CD4-positive, alpha-beta T cell treated with Interleukin-4 for 4 hours (primary cell): ENCODE results near the gene FAM236A.
"Not testable (repeated sequence)": the region's sequence is repeated elsewhere in the genome, so short reads cannot be mapped to it uniquely, and the experiment has no call there.

Experiments
- DNase-seq: peaks from one replicate; pipeline ENCODE4 v3.0.0-alpha.2; 2020

Gene FAM236A

DNA sequence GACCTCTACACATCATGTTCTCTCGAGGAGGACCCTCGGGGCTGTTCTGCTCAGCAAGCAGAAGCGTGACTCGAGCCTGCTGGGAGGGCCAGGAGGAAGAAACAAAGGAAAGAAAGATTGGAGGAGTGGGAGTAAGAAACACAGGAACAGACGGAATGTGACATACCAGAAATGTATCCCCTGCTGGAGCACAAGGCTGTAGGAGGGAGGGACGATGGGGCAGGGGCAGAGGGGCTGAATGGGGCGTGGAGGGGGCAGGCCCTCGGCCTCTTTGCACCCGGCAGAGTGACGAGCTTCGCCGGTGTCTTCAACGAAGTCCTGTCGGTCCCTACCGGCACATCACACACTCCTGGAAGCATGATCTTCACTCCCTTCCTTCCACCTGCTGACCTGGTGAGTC lies at the start of gene FAM236A:
Gene FAM236A (plus strand): TSS at position 301 of the 400 bp plus-strand sequence. CDS start 57 bp downstream, at position 358.
- DNase-seq = not testable (repeated sequence)

DNA sequence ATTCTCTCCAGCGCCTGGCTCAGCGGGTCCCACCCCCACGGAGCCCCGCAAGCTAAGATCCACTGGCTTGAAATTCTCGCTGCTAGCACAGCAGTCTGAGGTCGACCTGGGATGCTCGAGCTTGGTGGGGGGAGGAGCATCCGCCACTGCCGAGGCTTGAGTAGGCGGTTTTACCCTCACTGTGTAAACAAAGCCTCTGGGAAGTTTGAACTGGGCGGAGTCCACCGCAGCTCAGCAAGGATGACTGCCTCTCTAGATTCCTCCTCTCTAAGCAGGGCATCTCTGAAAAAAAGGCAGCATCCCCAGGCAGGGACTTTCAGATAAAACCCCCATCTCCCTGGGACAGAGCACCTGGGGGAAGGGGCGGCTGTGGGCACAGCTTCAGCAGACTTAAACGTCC lies 48.3 kb upstream of the FAM236A start:
- not testable (repeated sequence) for DNase-seq

DNA sequence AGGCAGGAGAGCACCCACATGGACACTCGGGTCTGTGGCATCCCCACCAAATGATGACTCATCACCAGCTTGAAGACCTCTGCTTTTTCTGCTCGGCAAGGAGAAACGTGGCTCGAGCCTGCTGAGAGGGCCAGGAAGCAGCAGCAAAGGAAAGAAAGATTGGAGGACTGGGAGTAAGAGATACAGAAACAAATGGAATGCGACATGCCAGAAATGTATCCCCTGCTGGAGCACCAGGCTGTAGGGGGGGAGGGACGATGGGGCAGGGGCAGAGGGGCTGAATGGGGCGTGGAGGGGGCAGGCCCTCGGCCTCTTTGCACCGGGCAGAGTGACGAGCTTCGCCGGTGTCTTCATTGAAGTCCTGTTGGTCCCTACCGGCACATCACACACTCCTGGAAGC lies 25.7 kb upstream of the FAM236A start, which contains the start of gene FAM236C:
Gene FAM236C (plus strand): TSS at position 301 of the 400 bp plus-strand sequence. CDS start 100 bp downstream, outside the sequence.
- DNase-seq = not testable (repeated sequence)

DNA sequence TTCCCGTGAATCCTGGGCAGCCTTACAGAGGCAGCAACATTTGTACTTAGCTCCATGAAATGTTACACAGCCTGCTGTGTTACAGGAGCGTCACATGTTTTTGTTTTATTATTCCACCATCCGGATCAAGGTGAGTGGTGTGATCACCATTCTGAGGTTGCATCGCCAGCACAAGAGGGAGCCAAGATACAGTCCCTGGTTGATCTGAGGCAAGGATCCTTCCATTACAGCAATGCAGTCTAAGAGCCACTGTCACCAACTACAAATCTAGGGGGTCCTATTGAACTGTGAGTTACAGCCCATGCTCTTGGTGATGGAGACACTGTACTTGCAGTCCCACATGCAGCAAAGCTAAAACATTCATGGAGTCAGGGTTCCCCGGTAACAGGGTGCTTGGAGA lies 21.9 kb upstream of the FAM236A start:
- DNase-seq = not testable (repeated sequence)

DNA sequence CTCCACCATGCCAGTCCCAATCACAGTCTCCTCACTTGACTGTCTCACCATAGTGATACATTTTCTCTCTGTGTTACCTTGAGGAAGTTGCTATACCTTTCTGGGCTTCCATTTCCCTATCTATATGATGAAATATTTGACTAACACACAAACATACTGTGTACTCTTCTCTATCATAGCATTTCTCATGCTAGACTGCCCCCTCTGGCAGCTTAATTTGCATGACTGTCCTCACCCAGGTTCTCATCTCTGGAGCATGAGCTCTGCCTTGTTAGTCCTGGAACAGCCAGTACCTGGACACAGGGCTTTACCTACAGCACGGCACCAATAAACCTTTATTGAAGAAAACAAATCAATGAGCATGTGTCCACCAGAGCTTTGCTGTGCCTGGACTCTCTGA lies 5.7 kb upstream of the FAM236A start:
- DNase-seq = not testable (repeated sequence)

DNA sequence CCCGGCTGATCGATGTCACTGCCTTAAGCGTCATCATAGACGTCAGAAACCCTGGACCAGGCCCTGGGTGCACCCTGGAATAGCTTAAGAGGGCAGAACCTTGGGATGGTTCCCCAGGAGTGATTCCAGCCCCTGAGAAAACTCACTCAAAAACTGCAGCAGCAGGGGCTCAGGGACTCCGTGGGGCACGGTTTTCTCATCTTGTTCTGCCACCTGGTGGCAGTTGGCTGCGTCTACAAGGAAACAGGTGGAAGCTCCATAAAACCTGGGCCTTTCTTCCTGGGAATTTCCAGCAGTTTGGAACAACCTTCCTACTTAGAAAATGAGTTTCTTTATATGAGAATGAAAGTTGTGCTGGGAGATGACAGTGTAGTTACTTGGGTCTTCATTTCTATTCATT lies 1.6 kb upstream of the FAM236A start:
- not testable (repeated sequence) for DNase-seq

DNA sequence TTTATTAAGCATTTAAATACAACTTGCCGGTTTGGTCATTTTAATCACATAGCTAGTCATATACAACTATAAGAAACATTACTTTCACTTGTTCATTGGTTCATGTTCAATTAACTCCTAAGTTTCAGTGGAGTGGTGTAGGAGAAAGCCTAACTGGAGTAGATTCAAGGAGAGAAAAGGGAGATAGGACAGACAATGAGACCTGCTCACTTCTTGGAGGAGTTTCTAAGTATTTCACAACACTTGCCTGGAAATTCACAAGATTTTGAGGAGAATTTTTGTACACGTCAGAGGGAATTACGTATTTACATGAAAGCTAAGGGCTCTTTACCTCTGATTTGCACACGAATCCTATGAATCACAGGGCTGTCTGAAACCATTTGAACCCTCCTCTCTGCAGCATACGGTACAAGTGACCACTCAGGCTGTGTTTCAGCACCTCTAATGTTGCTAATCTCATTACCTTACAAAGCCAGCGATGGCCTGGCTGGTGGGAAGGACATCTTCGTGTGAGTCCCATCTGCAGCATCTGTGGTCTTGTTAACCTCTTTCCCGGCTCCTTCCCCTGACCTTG lies 1.0 kb upstream of the FAM236A start:
- DNase-seq = not testable (repeated sequence)

DNA sequence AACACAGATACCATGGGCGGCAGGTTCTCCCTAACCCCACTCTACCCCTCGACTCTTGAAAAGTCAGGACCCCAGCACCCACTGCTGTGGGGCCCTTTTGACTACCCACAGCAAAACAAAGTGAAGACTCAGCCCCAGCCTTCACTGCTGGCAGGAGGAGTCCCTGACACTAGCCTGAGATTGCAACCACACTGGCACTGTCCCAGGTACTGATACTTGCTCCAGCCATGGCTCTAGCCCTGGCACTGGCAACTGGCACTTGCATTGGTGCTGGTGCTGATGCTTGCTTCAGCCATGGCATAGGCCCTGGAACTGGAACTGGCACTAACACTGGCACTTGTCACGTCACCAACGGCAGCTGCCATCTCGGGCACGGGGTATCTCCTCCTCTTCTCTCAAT lies 4.3 kb downstream of the FAM236A start:
- DNase-seq = not testable (repeated sequence)

DNA sequence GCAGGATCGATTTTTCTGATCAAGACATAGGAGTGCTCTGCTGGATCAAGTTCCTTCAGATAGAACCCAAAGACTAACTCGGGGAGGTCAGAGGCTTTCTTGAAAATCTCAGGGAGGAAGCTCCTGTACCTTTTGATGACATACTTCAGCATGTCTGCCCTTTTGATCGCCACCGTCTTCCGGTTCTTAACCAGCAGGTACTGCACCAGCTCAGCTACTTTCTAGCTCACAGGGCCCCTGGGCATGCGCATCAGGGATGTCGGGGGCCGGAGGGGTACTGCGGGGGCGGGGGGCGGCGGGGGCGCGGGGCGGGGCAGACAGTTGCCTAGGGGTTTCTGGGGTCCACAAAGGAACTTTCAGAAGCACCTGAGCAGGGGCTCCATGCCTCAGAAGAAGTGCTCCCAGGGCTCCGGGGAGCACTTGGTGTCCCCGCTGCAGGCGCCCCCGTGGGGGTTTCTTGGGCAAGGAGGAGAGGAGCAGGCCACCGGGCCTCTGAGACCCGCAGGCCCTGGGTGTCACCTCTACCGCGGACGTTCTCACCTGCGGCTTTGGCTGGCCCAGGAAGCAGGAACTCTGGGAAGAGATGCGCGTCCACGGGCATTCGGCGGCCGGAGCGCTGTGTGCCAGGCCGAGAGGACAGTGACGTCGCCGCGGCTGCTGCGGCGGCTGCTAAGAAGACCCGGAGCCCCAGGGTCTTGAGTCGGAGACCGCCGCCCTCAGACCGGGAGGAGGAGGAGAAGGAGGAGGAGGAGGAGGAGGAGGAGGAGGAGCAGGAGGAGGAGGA lies 5.2 kb downstream of the FAM236A start:
- not testable (repeated sequence) for DNase-seq

DNA sequence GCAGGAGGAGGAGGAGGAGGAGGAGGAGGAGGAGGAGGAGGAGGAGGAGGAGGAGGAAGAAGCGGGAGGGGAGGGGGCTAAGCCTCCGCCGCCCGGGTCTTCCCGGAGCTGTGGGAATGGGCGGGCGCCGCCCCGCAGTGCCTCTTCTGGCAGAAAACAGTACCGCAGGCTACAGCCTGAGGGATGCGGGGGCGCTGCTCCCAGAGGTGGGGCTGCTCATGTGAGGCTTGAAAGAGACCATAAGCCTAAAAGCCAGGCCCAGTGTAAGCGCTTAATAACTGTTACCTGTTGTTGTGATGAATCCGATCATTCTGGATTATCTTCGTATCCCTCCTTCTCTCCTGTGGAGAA lies 5.8 kb downstream of the FAM236A start, which contains the start of gene DMRTC1:
Gene DMRTC1 (minus strand): TSS at position 19 of the 351 bp plus-strand sequence. CDS start 68,143 bp downstream, outside the sequence.
- not testable (repeated sequence) for DNase-seq

DNA sequence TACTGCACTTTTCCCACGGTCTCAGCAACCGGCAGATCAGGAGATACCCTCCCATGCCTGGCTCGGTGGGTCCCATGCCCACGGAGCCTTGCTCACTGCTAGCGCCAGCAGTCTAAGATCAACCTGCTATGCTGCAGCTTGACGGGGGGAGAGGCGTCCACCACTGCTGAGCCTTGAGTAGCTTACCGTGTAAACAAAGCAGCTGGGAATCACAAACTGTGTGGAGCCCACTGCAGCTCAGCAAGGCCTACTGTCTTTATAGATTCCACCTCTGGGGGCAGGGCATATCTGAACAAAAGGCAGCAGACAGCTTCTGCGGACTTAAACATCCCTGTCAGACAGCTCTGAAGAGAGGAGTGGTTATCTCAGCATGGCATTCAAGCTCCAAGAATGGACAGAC lies 22.0 kb downstream of the FAM236A start:
- DNase-seq = not testable (repeated sequence)

DNA sequence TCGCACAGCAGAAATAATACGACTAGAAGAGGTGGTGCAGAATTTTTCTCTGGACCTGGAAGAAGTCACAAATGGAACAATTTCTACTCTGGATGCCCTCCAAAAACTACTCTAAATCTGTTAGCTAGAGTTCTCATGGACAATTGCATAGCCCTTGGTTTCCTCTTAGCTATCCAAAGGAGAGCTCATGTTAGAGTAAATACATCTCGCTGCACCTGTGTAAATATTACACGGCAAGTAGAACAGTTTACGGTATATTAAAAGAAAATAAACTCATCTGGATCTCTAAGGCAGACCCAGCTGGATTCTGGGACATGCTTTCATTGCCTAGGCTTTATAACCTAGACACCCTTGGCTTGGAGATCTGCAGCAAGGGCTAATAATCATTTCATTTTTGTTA lies 33.9 kb downstream of the FAM236A start:
- not testable (repeated sequence) for DNase-seq

DNA sequence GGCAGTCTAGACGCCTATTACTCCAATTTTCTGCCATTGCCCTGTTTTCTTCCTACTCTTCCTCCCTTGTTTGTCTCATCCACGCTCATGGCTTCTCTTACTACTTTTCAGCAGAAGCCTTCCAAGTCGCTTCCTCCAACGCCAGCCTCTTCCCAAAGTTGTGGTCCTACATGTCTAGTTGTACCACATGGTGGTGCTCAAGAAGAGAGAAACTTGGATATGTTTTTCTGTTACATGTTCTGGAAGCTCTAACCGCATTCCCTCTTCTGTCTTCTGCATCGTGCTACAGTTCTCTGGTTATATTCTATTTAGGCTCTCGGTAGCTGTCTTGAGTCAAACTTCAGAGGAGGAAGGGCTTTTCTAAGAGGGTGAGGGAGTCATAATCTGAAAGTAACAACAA lies 36.9 kb downstream of the FAM236A start:
- DNase-seq = not testable (repeated sequence)

DNA sequence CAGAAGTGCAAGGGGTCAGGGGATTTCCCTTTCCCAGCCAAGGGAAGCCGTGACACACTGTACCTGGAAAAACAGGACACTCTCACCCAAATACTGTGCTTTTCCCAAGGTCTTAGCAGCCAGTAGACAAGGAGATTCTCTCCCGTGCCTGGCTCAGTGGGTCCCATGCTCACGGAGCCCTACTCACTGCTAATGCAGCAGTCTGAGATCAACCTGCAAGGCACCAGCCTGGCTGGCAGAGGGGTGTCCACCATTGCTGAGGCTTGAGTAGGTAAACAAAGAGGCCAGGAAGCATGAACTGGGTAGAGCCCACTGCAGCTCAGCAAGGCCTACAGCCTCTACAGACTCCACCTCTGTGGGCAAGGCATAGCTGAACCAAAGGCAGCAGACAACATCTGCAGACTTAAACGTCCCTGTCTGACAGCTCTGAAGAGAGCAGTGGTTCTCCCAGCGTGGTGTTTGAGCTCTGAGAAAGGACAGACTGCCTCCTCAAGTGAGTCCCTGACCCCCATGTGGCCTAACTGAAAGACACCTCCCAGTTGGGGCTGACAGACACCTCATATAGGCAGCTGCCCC lies 43.0 kb downstream of the FAM236A start:
- not testable (repeated sequence) for DNase-seq
